Karpas-422 (cell line): ENCODE data around the gene SIM2. TPM values are rescaled to one million over a fixed set of nuclear protein-coding genes. Genes with fewer than 3 reads are reported as not detected.

Source experiments
- DNase-seq: peaks from one replicate; pipeline ENCODE4 v3.0.0-alpha.2; 2015
- H2AFZ ChIP-seq: fragments of 200-600 bp; sonication (generic); 2 replicates; pipeline ENCODE4 v1.6.1; 2014; ENCODE audit warnings: antibody characterized with exemption, low read length, mixed read lengths
- H3K27ac ChIP-seq: fragments of 200-600 bp; sonication (generic); 2 replicates; pipeline ENCODE4 v1.5.1; 2014; ENCODE audit warnings: mild to moderate bottlenecking, low read length, moderate library complexity
- H3K27me3 ChIP-seq: fragments of 200-600 bp; sonication (generic); 2 replicates; pipeline ENCODE4 v1.6.1; 2014; ENCODE audit warnings: low read length, mixed read lengths
- H3K36me3 ChIP-seq: fragments of 200-600 bp; sonication (generic); 2 replicates; pipeline ENCODE4 v1.6.1; 2014; ENCODE audit warnings: low read length, mixed read lengths; ENCODE audit not compliant: insufficient read depth
- H3K4me1 ChIP-seq: fragments of 200-600 bp; sonication (generic); 2 replicates; pipeline ENCODE4 v1.6.1; 2014; ENCODE audit warnings: mild to moderate bottlenecking, low read length, mixed read lengths
- H3K4me2 ChIP-seq: fragments of 200-600 bp; sonication (generic); 2 replicates; pipeline ENCODE4 v1.6.1; 2014; ENCODE audit warnings: low read length, low read depth, mild to moderate bottlenecking; ENCODE audit not compliant: poor library complexity, severe bottlenecking
- H3K4me3 ChIP-seq: fragments of 200-600 bp; sonication (generic); 2 replicates; pipeline ENCODE4 v1.5.1; 2014; ENCODE audit warnings: mild to moderate bottlenecking, antibody characterized with exemption, low read length, mixed read lengths
- H3K79me2 ChIP-seq: fragments of 200-600 bp; sonication (generic); 2 replicates; pipeline ENCODE4 v1.6.1; 2014; ENCODE audit warnings: mild to moderate bottlenecking, low read length, mixed read lengths
- H3K9ac ChIP-seq: fragments of 200-600 bp; sonication (generic); 2 replicates; pipeline ENCODE4 v1.6.0; 2014; ENCODE audit warnings: low read length
- H3K9me2 ChIP-seq: fragments of 200-600 bp; sonication (generic), shearing (Covaris generic); replicated peaks from 2 replicates; pipeline ENCODE4 v1.6.0; 2014; ENCODE audit warnings: mild to moderate bottlenecking, low read length, moderate library complexity; ENCODE audit not compliant: insufficient read depth
- H3K9me3 ChIP-seq: fragments of 300-700, 200-600 bp; sonication (generic); 2 replicates; pipeline ENCODE4 v1.6.1; 2014; ENCODE audit warnings: low read length, mixed read lengths
- H4K20me1 ChIP-seq: fragments of 200-600 bp; sonication (generic); 2 replicates; pipeline ENCODE4 v1.6.1; 2014; ENCODE audit warnings: mild to moderate bottlenecking, antibody characterized with exemption, low read length, low read depth; ENCODE audit not compliant: insufficient read depth
- total RNA-seq: library from RNA; depleted of rRNA; stranded (reverse); fragments of >200 nt; shearing (Covaris generic); gene quantifications from 2 replicates; pipeline ENCODE4 v1.2.3, GENCODE V29; 2014; ENCODE audit warnings: low replicate concordance

SIM2 gene
- total RNA-seq, 1 experiment from 2014 or later: not detected

DNA sequence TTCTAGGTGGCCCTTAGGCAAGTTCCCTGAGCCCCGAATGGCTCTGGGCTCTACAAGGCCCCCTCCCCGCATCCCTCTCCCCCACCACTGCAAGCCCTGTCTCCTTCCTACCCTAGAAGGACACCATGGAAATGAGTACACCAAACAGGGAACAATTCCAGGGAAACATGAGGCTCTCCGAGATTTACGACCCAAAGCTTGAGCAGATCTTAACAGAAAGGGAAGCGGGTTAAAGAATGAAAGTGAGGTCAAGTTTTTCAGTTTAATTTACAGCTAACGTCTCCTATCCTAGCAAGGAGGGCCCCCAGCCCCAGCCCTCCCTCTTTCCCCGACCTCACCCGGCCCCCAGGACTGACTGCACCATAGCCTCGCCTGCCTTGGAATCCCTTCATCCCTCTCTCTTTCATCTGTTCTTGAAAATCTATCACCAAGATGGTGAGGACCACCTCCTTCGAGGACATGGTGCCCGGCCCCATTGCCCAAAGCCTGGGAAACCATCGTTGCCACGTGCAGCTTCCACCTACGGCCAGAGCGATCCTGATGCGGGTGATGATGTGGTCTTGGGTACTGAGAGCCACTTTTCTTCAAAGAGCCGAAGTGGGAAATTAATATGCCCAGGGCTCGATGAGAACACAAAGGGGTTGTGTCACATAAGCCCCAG is 30.5 kb downstream of the SIM2 start:
- no peak overlapping the region for H2AFZ ChIP-seq
- no peaks in the 10 kb centered on the region for H3K36me3 ChIP-seq
- no peak for DNase-seq
- H3K4me1 ChIP-seq: no peaks in the 10 kb centered on the region
- H3K27me3 ChIP-seq: no peaks in the 10 kb centered on the region
- no peaks in the 10 kb centered on the region for H3K9me3 ChIP-seq
- H3K27ac ChIP-seq: no peak overlapping the region
- no peak overlapping the region for H3K4me3 ChIP-seq
- no peaks in the 10 kb centered on the region for H3K9me2 ChIP-seq
- H3K4me2 ChIP-seq: no peak overlapping the region
- H4K20me1 ChIP-seq: no peaks in the 10 kb centered on the region
- no peaks in the 10 kb centered on the region for H3K79me2 ChIP-seq
- H3K9ac ChIP-seq: no peak overlapping the region

DNA sequence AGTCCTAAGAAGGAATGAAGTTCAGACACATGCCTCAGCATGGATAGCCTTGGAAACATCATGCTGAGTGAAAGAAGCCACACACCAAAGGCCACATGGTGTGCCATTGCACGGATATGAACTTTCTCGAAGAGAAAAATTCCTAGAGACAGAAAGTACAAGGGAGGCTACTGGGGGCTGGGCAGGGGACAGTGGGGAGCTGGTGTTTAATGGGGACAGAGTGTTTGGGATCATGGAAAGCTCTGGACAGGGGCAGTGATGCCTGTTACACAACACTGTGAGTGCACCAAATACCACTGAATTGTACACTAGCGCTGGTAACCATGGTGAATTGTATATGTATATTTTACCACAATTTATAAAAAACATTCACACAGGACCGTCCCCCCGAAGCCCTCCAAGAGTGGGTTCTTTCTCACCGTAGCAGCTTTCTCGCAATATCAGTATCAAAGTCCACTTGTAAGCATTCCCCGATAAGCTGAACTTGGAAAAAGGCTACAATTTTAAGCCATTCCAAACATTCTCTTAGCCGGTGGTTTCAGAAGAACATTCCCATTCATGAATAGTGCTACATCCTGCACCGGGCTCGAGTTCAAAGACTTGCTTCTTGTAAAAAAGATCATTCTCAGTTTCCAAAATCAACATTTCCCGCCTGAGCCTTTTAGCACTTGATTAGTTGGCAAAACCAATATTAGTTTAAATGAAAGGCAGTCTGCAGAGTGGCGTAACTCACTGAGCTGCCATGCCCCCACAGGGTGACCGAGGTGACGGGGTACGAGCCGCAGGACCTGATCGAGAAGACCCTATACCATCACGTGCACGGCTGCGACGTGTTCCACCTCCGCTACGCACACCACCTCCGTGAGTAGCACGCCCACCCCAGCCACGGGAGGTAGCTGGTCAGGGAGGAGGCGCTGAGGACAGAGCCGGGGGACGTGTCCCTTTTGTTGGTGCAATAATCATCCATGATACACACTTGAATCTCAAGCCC is 31.7 kb downstream of the SIM2 start:
- H3K9ac ChIP-seq: no peak overlapping the region
- H3K79me2 ChIP-seq: no peaks in the 10 kb centered on the region
- no peaks in the 10 kb centered on the region for H4K20me1 ChIP-seq
- H2AFZ ChIP-seq: no peak overlapping the region
- no peak overlapping the region for H3K27ac ChIP-seq
- DNase-seq: no peak
- no peaks in the 10 kb centered on the region for H3K9me3 ChIP-seq
- H3K4me1 ChIP-seq: no peaks in the 10 kb centered on the region
- H3K27me3 ChIP-seq: no peaks in the 10 kb centered on the region
- H3K4me3 ChIP-seq: no peak overlapping the region
- no peak overlapping the region for H3K4me2 ChIP-seq
- no peaks in the 10 kb centered on the region for H3K36me3 ChIP-seq
- H3K9me2 ChIP-seq: no peaks in the 10 kb centered on the region

DNA sequence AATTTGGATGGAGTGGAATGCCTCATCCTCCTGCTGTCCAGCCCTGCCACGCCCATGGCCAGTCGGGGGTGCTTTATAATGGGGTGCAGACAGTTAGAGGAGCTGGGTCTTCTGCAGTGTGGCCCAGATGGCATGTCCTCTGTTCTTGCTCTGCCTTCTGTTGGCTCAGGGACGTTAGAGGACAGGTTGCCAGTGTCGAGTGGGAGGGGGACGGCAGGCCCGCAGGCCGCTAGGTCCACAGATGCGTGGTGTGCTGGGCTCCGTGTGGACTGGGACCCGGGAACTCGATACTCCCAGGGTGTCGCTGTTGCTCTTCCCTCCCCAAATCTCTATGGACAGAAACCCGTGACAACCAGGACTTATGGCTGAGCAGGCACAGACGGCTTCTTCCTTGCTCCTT is 33.3 kb downstream of the SIM2 start:
- Histone ChIP-seq H3K9ac (no peak overlapping the region), H3K9me2 (no peaks in the 10 kb centered on the region), H3K79me2 (no peaks in the 10 kb centered on the region), H3K9me3 (no peaks in the 10 kb centered on the region), H3K4me2 (no peak overlapping the region), H3K27ac (no peak overlapping the region), H4K20me1 (no peaks in the 10 kb centered on the region), H3K27me3 (no peaks in the 10 kb centered on the region), H2AFZ (no peak overlapping the region), H3K4me3 (no peak overlapping the region), H3K36me3 (no peaks in the 10 kb centered on the region), H3K4me1 (no peaks in the 10 kb centered on the region)
- no peak for DNase-seq

DNA sequence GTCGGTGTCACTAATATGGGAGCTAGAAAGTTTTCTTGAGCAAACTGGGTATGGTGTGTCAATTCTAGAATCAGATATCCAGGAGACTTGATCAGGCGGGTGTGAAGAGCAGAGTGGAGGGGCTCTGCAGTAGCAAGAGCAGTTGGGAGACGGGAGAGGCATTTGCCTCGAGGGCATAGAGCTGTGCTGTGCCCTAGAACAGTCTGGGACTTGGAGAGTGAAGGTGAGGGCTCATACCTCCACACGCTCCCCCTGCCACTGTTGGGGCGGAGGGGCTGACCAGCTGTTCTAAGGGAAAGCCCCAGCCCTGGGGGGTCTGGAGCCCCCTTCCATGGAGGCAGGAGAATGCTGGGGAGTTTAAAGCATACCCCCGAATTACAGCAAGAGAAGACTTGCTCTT is 33.8 kb downstream of the SIM2 start:
- no peak overlapping the region for H3K9ac ChIP-seq
- H3K4me2 ChIP-seq: no peak overlapping the region
- no peak for DNase-seq
- H2AFZ ChIP-seq: no peak overlapping the region
- no peak overlapping the region for H3K27ac ChIP-seq
- H3K9me3 ChIP-seq: no peaks in the 10 kb centered on the region
- no peaks in the 10 kb centered on the region for H3K79me2 ChIP-seq
- no peaks in the 10 kb centered on the region for H4K20me1 ChIP-seq
- no peak overlapping the region for H3K4me3 ChIP-seq
- no peaks in the 10 kb centered on the region for H3K27me3 ChIP-seq
- no peaks in the 10 kb centered on the region for H3K9me2 ChIP-seq
- no peaks in the 10 kb centered on the region for H3K4me1 ChIP-seq
- H3K36me3 ChIP-seq: no peaks in the 10 kb centered on the region

DNA sequence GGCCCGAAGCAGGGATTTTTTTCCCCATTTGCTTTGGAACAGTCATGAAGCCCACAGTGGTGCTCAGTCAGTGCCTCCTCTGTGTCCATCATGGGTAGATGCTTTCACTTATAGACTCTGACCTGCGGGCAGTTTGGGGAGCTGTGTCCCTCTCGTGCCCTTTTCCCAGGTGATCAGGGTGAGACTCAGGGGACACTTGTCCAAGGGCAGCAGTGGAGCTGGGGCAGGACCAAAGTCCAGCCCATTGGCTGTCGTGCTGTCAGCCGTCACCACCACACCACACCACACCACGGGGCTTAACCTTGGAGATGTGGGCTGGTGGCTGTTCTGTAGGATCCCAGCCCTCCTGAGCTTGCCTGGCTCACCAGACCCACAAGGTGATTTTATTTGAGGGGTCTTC is 34.9 kb downstream of the SIM2 start:
- H3K9me3 ChIP-seq: no peaks in the 10 kb centered on the region
- no peaks in the 10 kb centered on the region for H3K79me2 ChIP-seq
- no peak overlapping the region for H3K4me2 ChIP-seq
- no peaks in the 10 kb centered on the region for H4K20me1 ChIP-seq
- no peak overlapping the region for H3K27ac ChIP-seq
- H3K4me3 ChIP-seq: no peak overlapping the region
- no peak for DNase-seq
- no peaks in the 10 kb centered on the region for H3K36me3 ChIP-seq
- no peaks in the 10 kb centered on the region for H3K9me2 ChIP-seq
- no peak overlapping the region for H3K9ac ChIP-seq
- no peaks in the 10 kb centered on the region for H3K27me3 ChIP-seq
- no peak overlapping the region for H2AFZ ChIP-seq
- H3K4me1 ChIP-seq: no peaks in the 10 kb centered on the region

DNA sequence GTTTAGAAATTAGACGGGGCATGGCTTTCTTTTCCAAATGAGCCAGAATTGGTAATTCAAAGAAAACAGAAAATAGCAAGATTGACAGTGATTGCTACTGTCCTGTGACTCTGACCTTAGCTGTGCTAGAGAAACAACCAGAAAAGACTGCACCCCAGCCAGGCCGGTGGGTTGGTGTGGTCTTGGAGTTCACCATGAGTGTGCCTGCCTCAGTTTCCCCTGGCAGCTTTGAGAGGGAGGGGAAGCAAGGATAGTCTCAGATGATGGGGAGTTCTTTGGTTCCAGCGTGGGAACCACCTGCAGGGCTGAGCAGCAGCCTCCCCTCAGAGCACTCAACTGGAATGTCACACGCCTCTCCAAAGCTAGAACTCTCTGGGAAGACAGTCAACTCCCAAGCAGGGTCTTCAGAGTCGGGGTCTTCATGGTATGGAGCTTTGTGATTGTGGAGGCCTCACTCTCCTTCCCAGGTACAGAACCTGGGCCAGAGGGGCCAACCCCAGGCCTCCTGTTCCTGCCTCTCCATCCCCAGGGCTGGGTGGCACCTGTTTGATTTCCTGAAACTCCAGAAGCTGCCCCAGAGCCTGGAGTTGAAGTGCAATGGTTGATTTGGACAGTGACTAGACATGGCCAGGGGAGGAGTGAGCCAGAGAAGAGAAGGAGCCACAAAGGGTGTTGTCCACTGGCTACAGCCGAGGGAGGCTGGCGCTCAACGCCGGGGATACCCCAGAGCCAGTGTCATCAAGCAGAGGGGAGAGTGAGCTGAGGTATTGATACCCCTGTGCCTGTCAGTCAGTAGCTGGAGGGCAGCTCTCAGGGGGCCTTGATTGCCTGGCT is 35.7 kb downstream of the SIM2 start:
- H3K27me3 ChIP-seq: no peaks in the 10 kb centered on the region
- no peak overlapping the region for H3K9ac ChIP-seq
- no peaks in the 10 kb centered on the region for H3K79me2 ChIP-seq
- no peak overlapping the region for H3K27ac ChIP-seq
- no peaks in the 10 kb centered on the region for H3K9me3 ChIP-seq
- H3K4me3 ChIP-seq: no peak overlapping the region
- H3K36me3 ChIP-seq: no peaks in the 10 kb centered on the region
- H3K9me2 ChIP-seq: no peaks in the 10 kb centered on the region
- H3K4me2 ChIP-seq: no peak overlapping the region
- H2AFZ ChIP-seq: no peak overlapping the region
- no peaks in the 10 kb centered on the region for H3K4me1 ChIP-seq
- DNase-seq: peak; percentile 11
- no peaks in the 10 kb centered on the region for H4K20me1 ChIP-seq

DNA sequence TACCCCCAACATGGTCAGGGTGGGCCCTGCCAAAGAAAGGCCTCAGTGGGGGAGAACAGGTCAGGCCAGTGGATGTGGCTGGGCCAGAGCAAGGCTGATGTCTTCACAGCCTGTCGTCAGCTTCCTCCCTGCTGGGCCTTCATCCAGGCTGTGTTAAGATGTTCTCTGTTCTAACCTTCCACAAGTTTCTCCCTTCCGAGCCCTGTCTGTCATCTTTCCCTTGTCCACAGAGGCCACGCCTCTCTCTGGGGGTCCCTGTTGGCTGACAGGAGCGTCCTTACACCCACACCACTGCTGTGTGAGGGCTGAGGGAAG is 36.2 kb downstream of the SIM2 start:
- no peaks in the 10 kb centered on the region for H3K79me2 ChIP-seq
- no peak overlapping the region for H3K9ac ChIP-seq
- H3K36me3 ChIP-seq: no peaks in the 10 kb centered on the region
- no peak overlapping the region for H3K27ac ChIP-seq
- H3K4me3 ChIP-seq: no peak overlapping the region
- no peak overlapping the region for H3K4me2 ChIP-seq
- no peaks in the 10 kb centered on the region for H3K27me3 ChIP-seq
- H3K4me1 ChIP-seq: no peaks in the 10 kb centered on the region
- DNase-seq: no peak
- no peaks in the 10 kb centered on the region for H3K9me2 ChIP-seq
- H2AFZ ChIP-seq: no peak overlapping the region
- H3K9me3 ChIP-seq: no peaks in the 10 kb centered on the region
- no peaks in the 10 kb centered on the region for H4K20me1 ChIP-seq

DNA sequence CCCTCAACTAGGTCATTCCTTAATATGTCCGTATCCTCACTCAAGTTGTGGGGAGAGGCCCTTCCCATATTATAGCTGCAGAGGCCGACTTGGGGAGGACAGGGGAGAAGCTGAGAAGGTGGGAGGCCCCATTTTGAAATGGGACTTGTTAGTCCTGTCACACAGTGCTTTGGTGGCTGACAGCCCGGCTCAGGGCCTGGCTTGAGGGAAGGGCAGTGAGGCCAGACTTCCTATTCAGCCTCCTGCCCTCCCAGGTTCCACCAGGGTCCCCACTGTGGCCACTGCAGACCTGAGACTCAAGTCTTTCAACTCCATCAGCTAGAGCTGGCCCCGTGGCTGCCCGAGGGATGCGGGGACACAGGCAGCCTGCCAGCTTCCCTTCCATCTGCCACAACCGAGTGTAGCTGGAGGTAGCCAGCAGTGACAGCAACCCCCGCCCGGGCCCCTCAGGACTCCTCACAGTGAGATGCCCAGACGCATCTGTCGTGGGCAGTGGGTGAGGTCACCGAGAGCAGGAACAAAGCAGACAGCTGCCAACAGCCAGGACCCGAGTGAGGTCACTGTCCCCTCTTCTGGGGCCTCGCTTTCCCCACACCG is 36.9 kb downstream of the SIM2 start:
- Histone ChIP-seq H3K79me2 (no peaks in the 10 kb centered on the region), H3K36me3 (no peaks in the 10 kb centered on the region), H3K9ac (no peak overlapping the region), H4K20me1 (no peaks in the 10 kb centered on the region), H3K27me3 (no peaks in the 10 kb centered on the region), H3K4me3 (no peak overlapping the region), H2AFZ (no peak overlapping the region), H3K4me1 (no peaks in the 10 kb centered on the region), H3K27ac (no peak overlapping the region), H3K9me2 (no peaks in the 10 kb centered on the region), H3K4me2 (no peak overlapping the region), H3K9me3 (no peaks in the 10 kb centered on the region)
- no peak for DNase-seq
